CD14-positive monocyte (primary cell): ENCODE measurements around the gene MACROD1. TPM values are rescaled to one million over a fixed set of nuclear protein-coding genes. Genes with fewer than 3 reads are reported as not detected.

Experiments used
- DNase-seq, 3 donors: peaks; one replicate each; pipeline ENCODE4 v3.0.0-alpha.2; 2011 to 2022
- H2AFZ ChIP-seq: 2 replicates; pipeline ENCODE4 v1.6.0; 2012; ENCODE audit warnings: mild to moderate bottlenecking, low read depth, low read length, inconsistent platforms; ENCODE audit not compliant: insufficient read depth, poor library complexity, severe bottlenecking
- H3K27ac ChIP-seq, 2 donors: 1 replicate in 1 of 2; 2 replicates in 1 of 2; pipeline ENCODE4 v1.5.1; 2012 to 2013; ENCODE audit warnings: low read length in 2 of 2, control low read depth in 1 of 2, inconsistent platforms in 1 of 2, low read depth in 1 of 2, mild to moderate bottlenecking in 1 of 2
- H3K27me3 ChIP-seq, 2 donors: one replicate each; pipeline versions ENCODE4 v1.6.0 to v1.6.1; 2011 to 2013; ENCODE audit warnings: low read length in 2 of 2; ENCODE audit not compliant: control insufficient read depth in 2 of 2, insufficient read depth in 2 of 2
- H3K36me3 ChIP-seq, 2 donors: replicated peaks in 1 of 2; 1 replicate in 1 of 2; 2 replicates in 1 of 2; pipeline versions ENCODE4 v1.5.1 to v1.6.1; 2012 to 2013; ENCODE audit warnings: low read length in 2 of 2, control low read depth in 1 of 2, inconsistent platforms in 1 of 2, mild to moderate bottlenecking in 1 of 2; ENCODE audit not compliant: insufficient read depth in 2 of 2, control insufficient read depth in 1 of 2
- H3K4me1 ChIP-seq, 2 donors: 1 replicate in 1 of 2; 2 replicates in 1 of 2; pipeline versions ENCODE4 v1.5.1 to v1.6.1; 2012 to 2013; ENCODE audit warnings: low read length in 2 of 2, control low read depth in 1 of 2, inconsistent platforms in 1 of 2, mild to moderate bottlenecking in 1 of 2, moderate library complexity in 1 of 2; ENCODE audit not compliant: insufficient read depth in 2 of 2, control insufficient read depth in 1 of 2
- H3K4me2 ChIP-seq: replicated peaks from 2 replicates; pipeline ENCODE3; 2012; ENCODE audit warnings: low read length, moderate library complexity, mild to moderate bottlenecking; ENCODE audit not compliant: poor library complexity, severe bottlenecking; ENCODE audit errors: extremely low read depth
- H3K4me3 ChIP-seq, 3 experiments: fragments of 200-600 bp in 1 of 3; sonication (generic) in 1 of 3; replicated peaks in 1 of 3; 1 replicate in 2 of 3; 2 replicates in 1 of 3; pipeline ENCODE4 v1.5.1; 2011 to 2013; ENCODE audit warnings: low read length in 3 of 3, mild to moderate bottlenecking in 3 of 3, control low read depth in 2 of 3, low read depth in 2 of 3, inconsistent platforms in 1 of 3, moderate library complexity in 1 of 3
- H3K79me2 ChIP-seq: 2 replicates; pipeline ENCODE4 v1.6.0; 2012; ENCODE audit warnings: mild to moderate bottlenecking, control low read depth, inconsistent platforms, low read length, moderate library complexity; ENCODE audit not compliant: insufficient read depth
- H3K9ac ChIP-seq: 2 replicates; pipeline ENCODE4 v1.6.0; 2017; ENCODE audit warnings: low read length, mild to moderate bottlenecking; ENCODE audit not compliant: insufficient read depth, poor library complexity, severe bottlenecking
- H3K9me3 ChIP-seq, 2 donors: replicated peaks in 1 of 2; 1 replicate in 1 of 2; 2 replicates in 1 of 2; pipeline versions ENCODE4 v1.5.1 to v1.6.1; 2012 to 2013; ENCODE audit warnings: low read length in 2 of 2, control low read depth in 1 of 2; ENCODE audit not compliant: control insufficient read depth in 1 of 2, insufficient read depth in 1 of 2
- H4K20me1 ChIP-seq: 2 replicates; pipeline ENCODE4 v1.6.0; 2012; ENCODE audit warnings: mild to moderate bottlenecking, low read length, control low read depth, moderate library complexity; ENCODE audit not compliant: insufficient read depth
- H3K27ac Mint-ChIP-seq, 7 donors: one replicate each; pipeline ENCODE4 v1.8.0; 2020; ENCODE audit warnings: mild to moderate bottlenecking in 7 of 7, mixed read lengths in 7 of 7, moderate library complexity in 6 of 7, inconsistent platforms in 2 of 7
- H3K27me3 Mint-ChIP-seq, 3 donors: one replicate each; pipeline ENCODE4 v1.8.0; 2021 to 2022; ENCODE audit warnings: low read depth in 3 of 3, mild to moderate bottlenecking in 3 of 3, mixed read lengths in 3 of 3, moderate library complexity in 3 of 3, inconsistent platforms in 1 of 3
- H3K36me3 Mint-ChIP-seq, 2 donors: one replicate each; pipeline ENCODE4 v1.8.0; 2020; ENCODE audit warnings: mixed read lengths in 2 of 2, inconsistent platforms in 1 of 2, mild to moderate bottlenecking in 1 of 2
- H3K4me1 Mint-ChIP-seq: one replicate; pipeline ENCODE4 v1.8.0; 2020; ENCODE audit warnings: mild to moderate bottlenecking, mixed read lengths
- H3K4me3 Mint-ChIP-seq, 2 donors: one replicate each; pipeline ENCODE4 v1.8.0; 2020; ENCODE audit warnings: mild to moderate bottlenecking in 2 of 2, mixed read lengths in 2 of 2, moderate library complexity in 1 of 2
- H3K9me3 Mint-ChIP-seq, 7 donors: one replicate each; pipeline ENCODE4 v1.8.0; 2020 to 2022; ENCODE audit warnings: mixed read lengths in 7 of 7, mild to moderate bottlenecking in 6 of 7, moderate library complexity in 6 of 7, inconsistent platforms in 2 of 7
- CTCF ChIP-seq: fragments of 200-600 bp; IDR thresholded peaks from one replicate; pipeline ENCODE4 v1.8.0; 2022; ENCODE audit warnings: antibody characterized with exemption, mild to moderate bottlenecking
- WGBS: methylation state at CpG from one replicate; pipeline ENCODE4 v1.1.5; 2013; ENCODE audit warnings: missing lambda C conversion rate; ENCODE audit not compliant: insufficient coverage; 5-methylcytosine and 5-hydroxymethylcytosine counted together
- intact Hi-C, 2 donors: fragments of 100-400 bp; cut with micrococcal nuclease; formaldehyde crosslinking; loops; one replicate each; pipeline versions ENCODE4 v1.15.0 to v1.15.1; 2023
- polyA plus RNA-seq, 3 donors: library from polyadenylated mRNA; depleted of rRNA in 1 of 3; unstranded in 2 of 3; stranded (reverse) in 1 of 3; fragments of 300-500 nt in 2 of 3; fragments of >200 nt in 1 of 3; fragmentation: Illumina TruSeq in 2 of 3; gene quantifications; 1 replicate in 2 of 3; 2 replicates in 1 of 3; pipeline ENCODE4 v1.2.3, GENCODE V29; 2012 to 2021

The MACROD1 gene
- polyA plus RNA-seq, 3 donors: 1.5 to 2.4 (median 2.2) TPM

GRCh38 chr11:64139049-64139448 is 26.9 kb downstream of the MACROD1 start:
- H3K4me1 ChIP-seq: peaks cover 0 to 5% of the 10 kb centered on the region in 2 donors
- no peak overlapping the region for H3K4me2 ChIP-seq
- H2AFZ ChIP-seq: no peak overlapping the region
- intact Hi-C loops: no loop called here
- no peak for TF ChIP-seq CTCF
- no peaks in the 10 kb centered on the region for H3K36me3 ChIP-seq
- H3K4me3 Mint-ChIP-seq: no peak overlapping the region
- peaks cover 0 to 2% (median 0%) of the 10 kb centered on the region in 7 donors for H3K9me3 Mint-ChIP-seq
- WGBS: 98% methylated on average over 14 of the region's 15 CpGs
- H3K27ac ChIP-seq: no peak overlapping the region
- no peak for DNase-seq
- H3K9ac ChIP-seq: no peak overlapping the region
- H3K79me2 ChIP-seq: no peaks in the 10 kb centered on the region
- H3K4me3 ChIP-seq: no peak overlapping the region
- H3K27ac Mint-ChIP-seq: no peak overlapping the region
- peaks cover 7% of the 10 kb centered on the region for H3K4me1 Mint-ChIP-seq
- H4K20me1 ChIP-seq: no peaks in the 10 kb centered on the region
- H3K36me3 Mint-ChIP-seq: no peaks in the 10 kb centered on the region
- peaks cover 4 to 9% (median 6%) of the 10 kb centered on the region in 3 donors for H3K27me3 Mint-ChIP-seq
- H3K27me3 ChIP-seq: no peaks in the 10 kb centered on the region
- H3K9me3 ChIP-seq: no peaks in the 10 kb centered on the region

- Mint-ChIP-seq H3K27me3 (peaks cover 4 to 7% (median 7%) of the 10 kb centered on the region in 3 donors), H3K4me3 (no peak overlapping the region), H3K9me3 (peaks cover 0 to 2% (median 0%) of the 10 kb centered on the region in 7 donors), H3K36me3 (no peaks in the 10 kb centered on the region), H3K27ac (no peak overlapping the region), H3K4me1 (peaks cover 2% of the 10 kb centered on the region)
- Histone ChIP-seq H3K9ac (no peak overlapping the region), H4K20me1 (no peaks in the 10 kb centered on the region), H3K9me3 (no peaks in the 10 kb centered on the region), H3K4me1 (peaks cover 0 to 2% of the 10 kb centered on the region in 2 donors), H3K79me2 (no peaks in the 10 kb centered on the region), H3K4me2 (no peak overlapping the region), H2AFZ (no peak overlapping the region), H3K27me3 (no peaks in the 10 kb centered on the region), H3K36me3 (no peaks in the 10 kb centered on the region), H3K27ac (no peak overlapping the region), H3K4me3 (no peak overlapping the region)
- intact Hi-C loops: no loop called here
- DNase-seq: no peak
- no peak for TF ChIP-seq CTCF
- WGBS: 93% methylated on average over 13 of the region's 16 CpGs
These were observed 27.5 kb downstream of the MACROD1 start for GRCh38 chr11:64138398-64138797.
